Prostate gland (tissue), 2 donors: ENCODE results near the gene PCTP. TPM values are rescaled to one million over a fixed set of nuclear protein-coding genes. Genes with fewer than 3 reads are reported as not detected.

Experiments used
- DNase-seq: peaks from one replicate; pipeline ENCODE4 v3.0.0-alpha.2; 2019; ENCODE audit warnings: low spot score
- H3K27ac ChIP-seq, 2 donors: fragments of 200-600 bp; sonication (generic); 2 replicates each; pipeline ENCODE4 v1.5.1; 2017 to 2019
- H3K27me3 ChIP-seq: fragments of 200-600 bp; sonication (generic); replicated peaks from 2 replicates; pipeline ENCODE4 v1.5.1; 2019; ENCODE audit not compliant: insufficient read depth
- H3K36me3 ChIP-seq, 2 donors: fragments of 200-600 bp; sonication (generic); 1 replicate in 1 of 2; 2 replicates in 1 of 2; pipeline versions ENCODE4 v1.5.1 to v1.8.1; 2017 to 2019
- H3K4me1 ChIP-seq: fragments of 200-600 bp; sonication (generic); replicated peaks from 2 replicates; pipeline ENCODE4 v1.5.1; 2019
- H3K4me3 ChIP-seq, 2 donors: fragments of 200-600 bp; sonication (generic); 2 replicates each; pipeline ENCODE4 v1.5.1; 2017 to 2019
- H3K9me3 ChIP-seq: fragments of 200-600 bp; sonication (generic); 2 replicates; pipeline ENCODE4 v1.5.1; 2017
- POLR2A ChIP-seq: fragments of 450-650 bp; IDR thresholded peaks from one replicate; pipeline ENCODE4 v1.6.1; 2016; ENCODE audit warnings: antibody characterized with exemption, mild to moderate bottlenecking
- POLR2AphosphoS5 ChIP-seq: sonication (generic); formaldehyde crosslinking; IDR thresholded peaks from one replicate; pipeline ENCODE4 v1.6.1; 2017; ENCODE audit warnings: antibody characterized with exemption
- WGBS: methylation state at CpG from one replicate; pipeline ENCODE4 v1.1.5; 2018; 5-methylcytosine and 5-hydroxymethylcytosine counted together
- intact Hi-C: fragments of 100-400 bp; cut with DNase I; formaldehyde crosslinking; loops from one replicate; pipeline ENCODE4 v1.14.2; 2022
- total RNA-seq, 2 donors: library from RNA; depleted of rRNA; stranded (reverse); fragments of >200 nt; gene quantifications; one replicate each; pipeline ENCODE4 v1.1.0, GENCODE V29; 2016
- TF ChIP-seq, protein P1 (sequence below), 4 experiments: fragments of 200-600 bp in 2 of 4; fragments of 450-650 bp in 2 of 4; sonication (generic) in 2 of 4; IDR thresholded peaks; 1 replicate in 3 of 4; 2 replicates in 1 of 4; pipeline ENCODE4 v1.5.1; 2016 to 2019; ENCODE audit warnings: antibody characterized with exemption in 4 of 4, mild to moderate bottlenecking in 2 of 4, moderate library complexity in 2 of 4

Gene PCTP
- total RNA-seq, 2 donors from 2014 or later: 14.7 to 21.9 TPM

DNA sequence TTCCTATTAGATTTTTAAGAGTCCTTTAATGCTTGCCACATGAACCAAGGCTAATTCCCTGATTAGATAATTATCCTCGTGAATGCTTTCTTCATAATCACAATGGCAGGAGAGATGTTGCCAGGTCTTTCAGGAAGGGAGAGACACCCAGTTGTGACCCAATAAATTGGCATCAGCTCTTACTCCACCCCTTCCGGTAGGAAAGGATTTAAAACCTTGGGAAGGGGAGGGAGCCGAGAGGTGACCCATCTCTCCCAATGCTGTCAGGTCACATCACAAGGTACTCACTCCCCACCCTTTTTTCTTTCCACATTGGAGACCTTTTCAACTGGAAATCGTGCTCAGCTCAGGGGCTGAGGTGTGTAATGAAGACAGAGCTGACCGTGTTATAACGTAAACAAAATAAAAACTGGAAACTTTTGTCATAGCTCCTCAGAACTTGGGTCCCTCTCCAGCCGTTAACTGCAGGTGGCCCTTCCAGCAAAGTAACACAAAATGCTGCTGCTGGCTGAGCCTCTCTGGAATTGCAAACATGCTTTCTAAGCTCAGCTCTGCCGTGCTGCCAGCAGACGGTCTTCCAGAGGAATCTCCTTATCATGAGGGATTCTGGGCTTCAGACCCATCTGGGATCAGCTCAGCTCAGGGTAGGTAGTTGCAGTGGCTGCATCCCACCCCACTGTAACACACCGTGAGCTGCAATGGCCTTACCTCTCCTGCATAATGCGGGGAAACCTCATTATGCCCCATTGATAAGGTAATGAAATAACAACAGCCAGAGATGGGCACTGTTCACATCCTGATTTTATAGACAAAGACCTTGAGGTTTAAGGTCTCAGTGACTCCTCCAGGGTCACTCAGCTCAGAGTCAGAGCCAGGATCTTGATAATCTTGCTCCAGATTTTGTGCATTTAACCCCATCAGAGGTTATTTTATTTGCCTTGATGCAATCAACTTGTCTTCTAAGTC lies 43.8 kb upstream of the PCTP start:
- intact Hi-C loops: no loop called here
- WGBS: 25% methylated on average over 11 of the region's 11 CpGs
- TF ChIP-seq POLR2A: no peak
- TF ChIP-seq, protein P1, sequence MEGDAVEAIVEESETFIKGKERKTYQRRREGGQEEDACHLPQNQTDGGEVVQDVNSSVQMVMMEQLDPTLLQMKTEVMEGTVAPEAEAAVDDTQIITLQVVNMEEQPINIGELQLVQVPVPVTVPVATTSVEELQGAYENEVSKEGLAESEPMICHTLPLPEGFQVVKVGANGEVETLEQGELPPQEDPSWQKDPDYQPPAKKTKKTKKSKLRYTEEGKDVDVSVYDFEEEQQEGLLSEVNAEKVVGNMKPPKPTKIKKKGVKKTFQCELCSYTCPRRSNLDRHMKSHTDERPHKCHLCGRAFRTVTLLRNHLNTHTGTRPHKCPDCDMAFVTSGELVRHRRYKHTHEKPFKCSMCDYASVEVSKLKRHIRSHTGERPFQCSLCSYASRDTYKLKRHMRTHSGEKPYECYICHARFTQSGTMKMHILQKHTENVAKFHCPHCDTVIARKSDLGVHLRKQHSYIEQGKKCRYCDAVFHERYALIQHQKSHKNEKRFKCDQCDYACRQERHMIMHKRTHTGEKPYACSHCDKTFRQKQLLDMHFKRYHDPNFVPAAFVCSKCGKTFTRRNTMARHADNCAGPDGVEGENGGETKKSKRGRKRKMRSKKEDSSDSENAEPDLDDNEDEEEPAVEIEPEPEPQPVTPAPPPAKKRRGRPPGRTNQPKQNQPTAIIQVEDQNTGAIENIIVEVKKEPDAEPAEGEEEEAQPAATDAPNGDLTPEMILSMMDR (IDR thresholded peaks at IDR 0.05): no peak
- TF ChIP-seq POLR2AphosphoS5: no peak
- no peak for DNase-seq
- Histone ChIP-seq H3K9me3 (no peaks in the 10 kb centered on the region), H3K27ac (no peak overlapping the region), H3K36me3 (no peaks in the 10 kb centered on the region), H3K4me3 (no peak overlapping the region), H3K4me1 (no peaks in the 10 kb centered on the region), H3K27me3 (no peaks in the 10 kb centered on the region)

GRCh38 chr17:55708175-55708974 lies 42.5 kb upstream of the PCTP start:
- TF ChIP-seq POLR2A (no peak), POLR2AphosphoS5 (no peak)
- TF ChIP-seq, protein P1 (IDR thresholded peaks at IDR 0.05): no peak
- Histone ChIP-seq H3K4me1 (no peaks in the 10 kb centered on the region), H3K9me3 (no peaks in the 10 kb centered on the region), H3K27me3 (no peaks in the 10 kb centered on the region), H3K36me3 (no peaks in the 10 kb centered on the region), H3K4me3 (no peak overlapping the region), H3K27ac (no peak overlapping the region)
- intact Hi-C loops: no loop called here
- no peak for DNase-seq
- 47% methylated on average over 8 of the region's 8 CpGs for WGBS

DNA sequence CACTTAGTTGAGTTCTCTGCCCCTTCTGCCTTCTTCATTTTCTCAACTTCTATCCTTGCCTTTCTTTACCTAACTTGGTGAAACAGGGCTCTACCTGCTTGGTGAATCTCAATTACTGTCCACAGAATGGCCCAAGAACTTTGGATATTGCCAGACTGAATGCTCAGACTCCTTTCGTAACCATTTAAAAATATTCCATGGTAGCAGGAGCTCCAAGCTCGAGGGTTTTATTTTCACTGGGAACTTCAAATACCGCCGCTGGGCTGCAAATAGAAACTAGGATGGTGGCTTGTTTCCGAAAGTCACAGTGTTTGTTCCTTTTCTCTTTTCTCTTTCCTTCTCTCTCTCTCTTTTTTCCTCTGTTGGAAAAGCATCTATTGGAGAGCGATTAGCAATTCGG lies 41.4 kb upstream of the PCTP start:
- TF ChIP-seq POLR2AphosphoS5 (no peak), POLR2A (no peak)
- TF ChIP-seq, protein P1 (IDR thresholded peaks at IDR 0.05): no peak
- no peaks in the 10 kb centered on the region for H3K27me3 ChIP-seq
- WGBS: 90% methylated on average over 7 of the region's 7 CpGs
- no peak for DNase-seq
- no peaks in the 10 kb centered on the region for H3K36me3 ChIP-seq
- intact Hi-C loops: no loop called here
- no peak overlapping the region for H3K27ac ChIP-seq
- H3K4me1 ChIP-seq: no peaks in the 10 kb centered on the region
- no peak overlapping the region for H3K4me3 ChIP-seq
- H3K9me3 ChIP-seq: no peaks in the 10 kb centered on the region

- WGBS: 63% methylated on average over 4 of the region's 4 CpGs
- intact Hi-C loops: no loop called here
- H3K27ac ChIP-seq: no peak overlapping the region
These were observed 40.9 kb upstream of the PCTP start for GRCh38 chr17:55709984-55710383.

More at GRCh38 chr17:55709984-55710383, 40.9 kb upstream of the PCTP start:
- Histone ChIP-seq H3K27me3 (no peaks in the 10 kb centered on the region), H3K9me3 (no peaks in the 10 kb centered on the region), H3K4me1 (no peaks in the 10 kb centered on the region), H3K36me3 (no peaks in the 10 kb centered on the region), H3K4me3 (no peak overlapping the region)
- TF ChIP-seq POLR2AphosphoS5 (no peak), POLR2A (no peak)
- TF ChIP-seq, protein P1 (IDR thresholded peaks at IDR 0.05): no peak
- no peak for DNase-seq
